Stomach (tissue), 4 donors: Measurements from ENCODE around the gene AMPH.

Experiments used
- CTCF ChIP-seq, 7 experiments: fragments of 450-650 bp in 4 of 7; fragments of 200-600 bp in 3 of 7; sonication (generic) in 3 of 7; IDR thresholded peaks; one replicate each; pipeline ENCODE4 v1.5.1; 2016 to 2019; ENCODE audit warnings: antibody characterized with exemption in 7 of 7, control low read depth in 2 of 7, mild to moderate bottlenecking in 1 of 7
- EP300 ChIP-seq: sonication (generic); formaldehyde crosslinking; IDR thresholded peaks from one replicate; pipeline ENCODE4 v1.6.1; 2017; ENCODE audit warnings: antibody characterized with exemption
- POLR2A ChIP-seq, 4 donors: fragments of 450-650 bp; IDR thresholded peaks; one replicate each; pipeline ENCODE4 v1.6.1; 2016; ENCODE audit warnings: antibody characterized with exemption in 4 of 4, control low read depth in 2 of 4, mild to moderate bottlenecking in 1 of 4, moderate library complexity in 1 of 4
- POLR2AphosphoS5 ChIP-seq, 3 donors: sonication (generic); formaldehyde crosslinking; IDR thresholded peaks; one replicate each; pipeline ENCODE4 v1.6.1; 2016; ENCODE audit warnings: antibody characterized with exemption in 3 of 3

GRCh38 chr7:38506004-38506403 is 125.2 kb downstream of the AMPH start:
- TF ChIP-seq POLR2A (IDR thresholded peaks at IDR 0.05): no peak
- no peak for TF ChIP-seq EP300
- no peak for TF ChIP-seq CTCF (IDR thresholded peaks at IDR 0.05)
- no peak for TF ChIP-seq POLR2AphosphoS5 (IDR thresholded peaks at IDR 0.05)
